ENCODE measurements around the gene GLI3.

GLI3 gene

DNA sequence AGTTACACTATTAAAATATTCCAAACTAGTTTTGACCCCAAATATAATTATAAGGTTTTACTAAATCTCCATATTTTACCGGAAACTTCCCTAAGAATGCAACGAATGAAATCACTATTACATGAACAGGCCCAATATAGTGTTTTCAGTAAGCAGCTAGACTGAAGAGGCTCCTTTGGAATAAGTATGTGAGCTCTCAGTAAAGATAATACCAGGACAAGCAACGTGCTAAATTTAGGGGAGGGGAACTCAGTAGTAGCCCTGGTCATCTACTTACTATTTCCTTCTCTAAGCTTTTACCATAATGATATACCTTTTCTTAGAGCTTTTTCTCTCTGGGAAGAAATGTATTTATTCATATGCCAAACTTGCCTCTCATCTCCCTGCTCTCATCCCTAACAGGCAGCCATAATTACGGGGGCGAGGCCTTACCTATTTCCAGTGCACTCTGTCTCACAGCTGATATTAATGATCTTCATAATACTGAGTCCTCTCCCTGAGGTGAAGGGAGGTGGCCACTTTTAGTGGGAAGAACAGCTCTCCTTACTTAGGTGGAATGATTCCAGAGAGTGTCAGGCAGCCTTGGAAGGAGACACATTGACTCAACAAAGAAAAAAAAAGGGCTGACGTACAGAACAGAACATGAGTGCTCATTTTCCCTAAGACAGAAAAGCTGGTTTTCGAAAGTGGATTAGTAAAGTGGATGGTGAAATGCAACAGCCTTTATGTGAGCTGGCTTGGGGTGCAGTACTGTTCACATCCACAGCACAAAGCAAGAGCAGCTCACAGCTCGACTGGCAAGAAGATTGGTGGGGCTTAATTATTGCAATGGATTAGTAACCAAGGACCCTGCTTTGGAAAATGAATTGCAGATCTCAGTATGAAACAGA is 165.4 kb downstream of the GLI3 start:
- no peak for DNase-seq

DNA sequence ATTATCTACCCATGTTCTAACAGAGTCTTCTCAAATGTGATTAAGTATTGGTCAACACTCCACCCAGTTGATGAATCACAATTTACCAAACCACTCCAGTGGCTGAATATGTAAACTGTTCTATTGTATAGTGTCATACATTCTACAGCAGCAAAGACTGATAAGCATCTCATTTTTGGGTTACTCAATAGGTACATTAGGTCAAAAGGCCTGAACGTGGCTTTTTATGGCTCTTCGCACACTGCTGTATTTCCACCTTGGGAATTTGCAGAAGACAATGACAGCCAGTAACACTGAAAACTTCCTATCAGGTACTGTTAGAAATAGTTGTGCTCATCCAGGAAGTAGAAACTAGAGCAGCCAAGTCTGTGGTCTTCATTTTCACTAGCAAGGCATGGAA is 166.9 kb downstream of the GLI3 start:
- no peak for DNase-seq

DNA sequence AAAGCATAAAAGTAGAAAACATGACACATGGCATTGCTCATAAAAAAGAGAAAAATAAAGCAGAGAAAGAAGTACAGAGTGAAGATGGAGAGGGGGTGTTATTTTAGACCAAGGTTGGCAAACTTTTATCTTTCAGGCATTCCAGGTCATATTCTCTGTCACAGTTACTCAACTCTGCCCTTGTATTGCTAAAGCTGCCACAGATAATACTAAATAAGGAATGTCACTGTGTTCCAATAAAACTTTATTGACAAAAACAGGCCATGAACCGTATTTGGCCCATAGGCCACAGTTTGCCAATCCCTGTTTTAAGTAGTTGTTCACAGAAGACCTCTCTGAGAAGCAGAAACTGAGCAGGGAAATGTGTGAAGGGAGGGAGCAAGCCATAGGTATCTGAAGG is 167.4 kb downstream of the GLI3 start:
- DNase-seq: no peak

DNA sequence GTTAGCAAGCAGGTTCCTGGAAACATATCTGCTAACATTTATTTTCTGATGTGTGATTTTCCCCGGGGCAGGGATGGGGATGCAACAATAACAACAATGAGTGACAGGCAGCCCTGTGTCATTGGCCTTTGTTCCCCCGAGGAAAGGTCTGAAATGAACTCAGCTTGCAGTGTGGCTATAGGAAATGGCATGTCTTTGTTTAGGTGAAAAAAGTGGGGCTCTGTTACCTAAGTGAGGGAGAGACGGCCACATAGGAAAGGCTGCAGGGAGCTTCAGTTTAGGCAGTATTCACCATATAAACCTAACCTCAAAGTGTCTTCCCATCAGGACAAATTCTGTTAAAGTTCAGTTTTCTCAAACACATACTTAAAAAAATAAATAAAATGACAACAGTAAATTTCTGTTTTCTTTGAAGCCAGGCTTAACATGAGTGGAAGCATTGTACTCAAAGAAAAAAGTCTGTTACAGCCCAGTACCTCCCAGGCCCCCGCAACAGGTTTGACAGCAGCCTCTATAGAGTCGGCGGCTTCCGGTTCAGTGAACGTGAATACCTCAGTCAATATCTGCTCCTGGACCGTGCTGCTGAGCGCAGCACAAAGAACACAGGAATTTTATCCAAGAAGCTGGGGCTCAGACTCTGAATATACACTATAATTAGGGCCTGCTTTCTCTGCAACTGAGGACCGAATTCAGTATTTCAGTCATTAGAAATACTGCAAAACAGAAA is 168.3 kb downstream of the GLI3 start:
- no peak for DNase-seq

DNA sequence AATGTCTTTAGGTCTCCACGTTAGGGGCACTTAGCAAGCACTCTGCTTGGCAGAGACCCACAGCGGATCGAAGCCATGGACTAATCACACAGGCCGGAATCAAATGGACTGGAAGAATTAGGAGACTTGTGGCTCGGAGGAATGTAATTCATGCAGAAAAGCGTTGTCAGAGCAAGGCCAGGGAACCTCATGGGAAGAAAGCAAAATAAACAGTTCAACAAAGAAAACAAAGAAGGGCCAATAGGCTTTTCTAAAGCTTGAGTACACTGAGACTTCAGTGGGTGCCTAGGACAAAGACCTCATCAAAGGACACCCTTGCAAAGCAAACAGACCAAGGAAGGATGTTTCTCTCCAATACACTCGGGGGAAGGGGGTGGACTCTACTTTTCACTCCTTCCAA is 171.1 kb downstream of the GLI3 start:
- no peak for DNase-seq

DNA sequence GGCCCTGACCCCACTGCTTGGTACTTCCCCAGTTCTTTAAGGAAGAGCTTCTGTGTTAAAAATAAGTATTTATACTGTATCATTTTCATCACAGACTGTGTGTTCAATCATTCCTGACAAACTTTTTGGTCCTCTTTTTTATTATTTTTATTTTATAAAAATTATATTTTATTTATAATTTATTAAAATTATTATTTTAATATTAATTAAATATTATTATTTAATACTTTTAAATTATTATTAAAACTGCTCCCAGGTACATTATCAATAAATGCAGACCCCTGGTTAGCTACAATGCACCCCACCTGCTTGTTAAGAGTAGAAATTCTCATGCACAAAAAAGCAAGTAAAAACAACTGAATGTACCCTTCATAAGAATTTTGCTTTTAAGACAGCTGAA is 172.0 kb downstream of the GLI3 start:
- DNase-seq: no peak

DNA sequence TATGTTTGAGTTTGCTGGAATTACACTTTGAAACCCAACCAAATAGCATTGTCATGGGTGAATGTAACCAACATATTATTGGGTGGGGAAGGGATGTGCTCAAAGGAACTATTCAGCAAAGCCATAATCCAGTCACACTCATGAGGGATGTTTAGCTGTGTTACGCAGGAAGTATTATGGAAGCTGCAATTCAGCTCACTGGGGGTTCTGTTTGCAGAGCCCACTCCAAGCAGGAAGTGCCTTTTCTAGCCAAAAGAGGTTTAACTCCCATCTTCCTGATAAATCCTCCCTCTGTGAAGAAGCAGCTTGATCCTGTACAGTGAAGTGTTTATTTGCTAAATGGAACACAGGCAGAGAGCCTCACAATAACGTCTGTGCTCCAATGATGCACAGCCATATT is 172.5 kb downstream of the GLI3 start:
- no peak for DNase-seq

DNA sequence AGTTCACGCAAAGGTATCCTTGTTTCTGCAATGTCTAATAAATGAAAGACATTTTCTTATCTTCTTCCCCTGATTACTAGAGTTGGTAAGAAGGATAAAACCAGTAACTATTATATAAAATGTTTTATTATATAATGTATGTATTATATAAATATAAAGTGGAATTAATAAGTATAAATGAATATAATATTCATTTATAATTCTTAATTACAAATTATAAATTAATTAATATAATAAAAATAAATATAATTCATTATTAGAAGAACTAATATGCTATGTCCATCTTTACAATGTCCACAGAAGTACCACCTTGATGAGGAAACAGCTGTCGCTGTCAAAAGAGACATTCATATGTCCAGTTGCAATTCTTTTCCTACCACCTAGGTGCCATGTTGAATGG is 177.7 kb downstream of the GLI3 start:
- no peak for DNase-seq

DNA sequence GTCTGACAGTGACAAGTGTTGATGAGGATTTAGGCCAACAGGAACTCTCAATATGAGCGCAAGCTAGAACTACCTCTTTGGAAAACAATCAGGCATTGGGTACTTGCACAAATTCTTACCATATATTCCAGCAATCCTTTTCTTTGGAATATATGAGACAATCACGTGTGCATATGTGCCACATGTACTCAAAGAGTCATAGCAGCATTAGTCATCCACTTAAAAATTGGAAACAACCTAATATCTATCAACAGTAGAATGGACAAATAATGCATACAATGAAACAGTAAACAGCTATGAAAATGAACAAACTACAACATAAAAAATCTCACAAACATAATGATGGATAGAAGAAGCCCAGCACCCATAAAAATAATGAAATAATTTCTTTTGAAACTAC is 179.7 kb downstream of the GLI3 start:
- DNase-seq: no peak

DNA sequence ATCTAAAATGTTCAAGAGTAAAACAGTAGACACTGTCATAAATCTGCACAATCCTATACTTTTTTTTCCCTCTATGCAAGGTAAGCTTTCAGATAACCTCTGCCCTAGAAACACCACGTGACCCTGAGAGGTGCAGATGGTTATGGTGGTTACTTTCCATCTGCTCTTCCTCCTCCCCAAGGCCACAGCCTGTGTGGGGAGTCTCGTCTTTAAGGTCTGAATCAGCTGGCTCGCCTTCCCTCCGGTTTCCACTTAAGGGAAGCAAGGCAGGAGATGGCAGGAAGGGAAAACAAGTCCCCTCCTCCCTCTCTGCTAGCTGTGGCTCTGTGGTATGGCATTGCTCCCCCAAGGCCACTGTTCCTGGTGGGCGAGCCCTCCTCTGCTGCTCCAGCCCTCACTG is 181.8 kb downstream of the GLI3 start:
- no peak for DNase-seq

DNA sequence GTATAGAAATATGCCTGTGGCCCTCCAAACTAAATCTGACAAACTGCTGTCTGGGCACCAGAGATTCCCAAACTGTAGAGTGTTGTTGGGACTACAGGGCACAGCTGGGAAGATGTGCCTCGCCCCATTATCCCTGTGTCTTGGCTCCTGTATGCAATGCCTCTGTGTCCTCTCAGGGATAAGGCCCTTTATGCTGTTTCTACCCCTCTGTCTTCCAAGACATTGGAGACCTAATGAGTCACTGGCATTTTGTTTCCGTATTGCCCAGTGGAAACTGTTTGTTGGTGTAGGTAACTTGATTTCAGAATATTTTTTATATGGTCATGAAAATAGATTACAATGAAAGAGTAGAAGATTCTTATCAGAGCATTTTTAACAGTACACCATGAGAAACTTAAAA is 183.2 kb downstream of the GLI3 start:
- DNase-seq: no peak

DNA sequence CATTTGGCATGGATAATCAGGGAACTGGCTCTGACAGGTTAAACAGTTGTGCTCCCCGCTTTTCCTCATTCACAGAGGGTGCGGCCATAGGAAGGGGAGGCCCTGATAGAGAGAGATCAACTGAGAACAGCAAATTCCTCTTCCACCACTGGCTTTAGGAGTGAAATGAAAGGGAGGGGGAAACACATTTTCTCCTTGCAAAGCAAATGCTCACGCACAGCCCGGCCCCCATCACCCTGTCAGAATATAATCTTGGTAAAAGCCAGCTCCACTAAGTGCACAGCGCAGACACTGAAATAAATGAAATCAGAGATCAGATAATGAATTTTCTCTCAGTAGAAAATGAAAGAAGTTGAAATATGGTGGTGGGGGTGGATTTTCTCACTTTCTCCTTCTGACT is 187.2 kb downstream of the GLI3 start:
- no peak for DNase-seq

DNA sequence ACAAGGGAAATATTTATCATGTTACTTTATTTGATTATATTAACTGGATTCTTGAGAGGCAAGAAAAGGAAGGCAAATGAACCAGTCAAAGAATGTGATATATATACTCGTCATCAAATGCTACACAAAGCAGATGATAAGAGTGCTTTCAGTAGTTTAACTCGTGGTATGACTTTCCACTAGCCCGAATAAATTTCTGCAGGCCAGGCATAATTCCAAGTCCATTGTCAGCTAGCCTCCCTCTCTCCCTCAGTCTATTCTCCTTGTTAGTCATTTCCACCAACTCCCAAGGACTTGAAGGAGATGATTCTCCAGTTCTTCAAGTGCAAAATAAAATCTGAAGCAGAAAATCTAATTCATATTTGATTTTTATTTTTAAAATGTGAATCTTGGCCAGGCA is 190.5 kb downstream of the GLI3 start:
- no peak for DNase-seq

DNA sequence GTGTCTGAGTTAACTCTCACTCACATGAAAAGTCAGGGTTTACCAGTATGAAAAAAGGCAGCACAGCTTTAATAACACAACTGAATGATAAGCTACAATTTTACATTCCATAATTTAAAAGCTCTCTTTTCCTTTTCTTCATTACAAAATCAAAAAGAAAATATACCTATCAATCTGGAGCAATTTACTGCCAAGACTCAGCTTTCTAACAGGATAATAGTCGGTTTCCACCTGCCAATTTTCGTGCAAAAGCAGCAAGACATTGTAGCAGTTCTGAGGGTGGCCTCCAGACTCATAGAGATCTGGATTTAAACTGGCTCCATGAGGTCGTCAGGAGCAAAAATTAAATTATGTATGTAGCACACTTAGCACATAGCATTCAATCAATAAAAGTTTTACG is 191.0 kb downstream of the GLI3 start:
- no peak for DNase-seq

DNA sequence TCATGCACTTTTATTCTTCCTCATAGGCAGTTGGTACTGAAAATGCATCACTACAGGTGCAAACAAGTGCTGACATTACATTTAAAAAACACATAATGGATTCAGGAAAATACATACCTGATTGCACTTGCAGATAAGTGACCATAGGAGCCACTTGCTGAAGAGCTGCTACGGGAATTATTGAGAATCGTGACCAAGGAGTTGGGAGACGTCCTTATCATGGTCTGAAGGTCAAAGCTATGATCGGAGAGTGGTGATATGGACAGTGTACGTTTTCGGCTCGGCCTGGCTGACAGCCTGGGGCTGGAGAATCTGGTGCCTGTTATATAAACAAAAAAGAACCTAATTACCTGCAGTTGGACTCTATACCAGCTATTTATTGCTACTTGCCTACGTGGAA is 197.1 kb downstream of the GLI3 start:
- DNase-seq: no peak

DNA sequence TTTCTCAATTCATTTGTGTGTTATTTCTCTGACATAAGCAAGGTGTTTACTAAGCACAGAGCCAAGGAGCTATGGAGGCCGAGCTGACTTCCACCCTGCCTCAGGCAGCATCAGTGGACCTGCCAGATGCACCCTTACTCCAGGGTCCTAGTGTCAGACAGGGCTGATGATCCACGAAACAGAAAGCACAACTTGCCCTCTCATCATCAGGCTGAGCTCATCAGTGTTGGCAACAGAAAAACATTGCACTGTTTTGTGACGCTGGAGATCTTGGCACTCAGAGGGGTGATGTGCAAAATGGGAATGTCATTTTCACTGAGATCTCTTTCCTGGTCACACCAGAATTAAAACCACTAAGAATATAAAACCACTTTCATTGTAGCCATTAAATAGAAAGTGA is 201.8 kb downstream of the GLI3 start:
- DNase-seq: no peak

DNA sequence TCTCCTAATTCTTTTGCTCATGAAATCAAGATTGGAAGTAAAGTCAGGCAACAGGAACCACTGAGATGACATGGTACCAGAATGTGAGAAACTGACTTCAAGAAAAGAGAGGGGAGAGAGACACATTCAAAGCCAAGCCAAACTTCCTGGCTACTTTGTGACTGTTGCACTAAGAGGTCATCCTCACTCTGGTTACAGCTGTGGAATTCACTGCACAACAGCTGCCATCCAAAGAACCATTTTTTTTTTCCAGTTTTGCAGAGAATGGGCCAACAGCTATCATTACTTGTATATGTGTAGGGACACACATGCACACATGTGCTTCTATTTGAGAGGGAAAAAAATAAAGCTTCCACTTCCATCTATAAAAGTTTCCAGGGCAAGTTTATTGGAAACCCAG is 203.5 kb downstream of the GLI3 start:
- no peak for DNase-seq

DNA sequence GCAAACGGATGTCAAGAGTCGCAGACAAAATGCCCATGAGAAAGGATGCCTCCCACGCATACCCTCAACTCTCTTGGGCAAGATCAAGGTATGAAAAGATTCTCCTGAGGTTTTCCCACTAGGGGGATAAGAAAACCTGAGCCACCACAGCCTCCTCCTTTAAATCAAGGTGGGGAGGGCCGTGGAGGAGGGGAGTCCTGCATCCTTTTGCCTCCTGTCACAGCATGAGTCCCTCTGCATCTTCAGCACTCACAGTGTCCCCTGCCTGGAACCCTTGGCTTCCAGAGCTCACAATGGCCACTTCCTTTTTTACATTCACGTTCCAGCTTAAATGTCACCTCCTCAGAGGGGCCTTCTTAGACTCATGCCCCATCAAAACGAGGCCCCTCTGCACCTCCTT is 207.6 kb downstream of the GLI3 start:
- DNase-seq: no peak

DNA sequence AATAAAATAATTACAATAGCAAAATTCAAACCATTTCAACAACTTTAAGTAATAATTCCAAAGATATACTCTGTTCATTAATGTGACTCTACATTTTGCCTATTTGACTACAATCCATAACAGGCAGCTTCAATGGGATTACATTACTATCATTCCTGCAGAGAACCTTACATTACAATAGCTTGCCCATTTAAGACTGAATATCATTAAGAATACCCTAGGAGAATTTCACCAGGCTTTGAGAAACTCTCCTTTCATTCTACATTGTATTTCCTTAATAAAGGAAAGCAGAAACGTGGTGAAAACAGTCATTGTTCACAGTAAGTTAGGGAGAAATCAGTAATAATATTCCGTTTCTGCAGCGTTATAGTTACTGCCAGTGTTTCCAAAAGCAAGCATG is 209.5 kb downstream of the GLI3 start:
- no peak for DNase-seq

DNA sequence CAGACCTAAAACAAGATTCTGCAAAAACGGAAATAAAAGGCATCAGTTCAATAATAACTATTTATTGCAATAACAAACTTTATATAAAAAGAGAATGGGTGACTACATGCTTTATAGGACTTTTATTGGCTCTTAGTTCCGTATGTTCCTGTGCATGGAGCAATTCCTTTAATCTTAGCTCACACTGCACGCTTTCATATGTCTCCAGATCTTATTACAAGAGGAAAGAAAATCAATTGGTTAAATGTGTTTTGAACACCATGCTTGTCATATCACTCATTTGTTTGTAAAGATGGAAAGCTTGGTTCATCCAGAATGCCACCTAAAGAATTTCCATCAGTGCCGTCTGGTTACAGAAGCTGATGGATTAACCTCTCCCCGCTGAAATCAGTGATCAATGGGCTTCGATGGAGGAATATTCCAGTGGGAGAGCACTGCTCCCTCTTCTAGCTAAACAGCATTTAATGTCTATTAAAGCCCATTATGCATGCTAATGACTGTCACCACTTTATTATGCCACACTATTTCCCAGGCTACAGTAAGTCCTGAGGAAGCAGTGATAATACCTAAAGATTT is 210.3 kb downstream of the GLI3 start:
- no peak for DNase-seq

DNA sequence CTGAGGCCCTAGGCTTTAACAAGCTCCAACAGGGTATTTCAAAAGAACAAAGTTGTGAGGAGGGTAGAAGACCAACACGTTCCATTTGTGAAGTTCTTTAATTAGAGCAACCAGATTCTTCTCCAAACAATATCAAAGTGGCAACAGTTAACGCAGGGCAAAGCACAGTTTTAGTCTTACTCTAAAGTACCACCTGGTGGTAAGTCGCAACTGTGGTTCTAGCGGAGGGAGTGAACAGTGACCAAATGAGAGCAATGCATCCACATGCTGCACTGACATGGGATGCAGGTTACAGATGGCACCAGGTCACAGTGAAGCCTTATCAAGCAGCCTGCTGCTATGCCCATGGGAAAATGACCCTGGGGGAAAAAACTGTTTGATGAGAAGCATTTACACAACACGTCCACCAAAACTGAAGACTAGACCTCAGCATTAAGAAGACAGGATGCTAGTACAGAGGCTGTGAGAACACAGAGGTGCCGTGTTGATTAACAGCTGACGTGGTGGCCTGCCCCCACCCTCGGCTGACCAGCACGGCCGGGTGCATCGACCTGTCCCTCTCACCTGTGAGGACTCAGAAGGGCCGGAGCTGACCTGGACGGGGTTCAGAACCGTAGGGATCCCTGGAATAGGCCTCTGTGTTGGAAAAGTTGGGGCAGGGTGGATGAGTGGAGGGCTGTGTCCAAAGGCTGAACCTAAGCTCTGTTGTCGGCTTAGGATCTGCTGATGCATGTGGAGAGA is 211.2 kb downstream of the GLI3 start:
- no peak for DNase-seq

DNA sequence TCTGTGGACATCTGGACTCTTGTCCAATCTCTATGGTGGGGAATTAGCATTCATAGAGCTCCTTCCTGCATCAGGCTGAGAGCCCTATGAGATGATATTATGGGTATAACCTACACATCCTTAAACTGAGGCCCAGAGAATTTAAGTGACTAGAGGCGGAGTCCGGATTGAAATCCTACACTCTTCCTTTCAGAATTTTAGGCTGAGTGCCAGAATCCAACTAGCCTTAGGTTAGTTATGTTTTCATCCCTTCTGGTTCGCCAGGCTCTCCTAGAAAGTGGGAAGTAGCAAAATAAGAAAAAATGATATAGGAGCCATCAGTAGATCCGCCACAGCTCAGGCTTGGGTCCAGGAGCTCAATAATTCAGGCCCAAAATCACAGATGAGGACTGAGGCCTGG is 212.5 kb downstream of the GLI3 start:
- no peak for DNase-seq

DNA sequence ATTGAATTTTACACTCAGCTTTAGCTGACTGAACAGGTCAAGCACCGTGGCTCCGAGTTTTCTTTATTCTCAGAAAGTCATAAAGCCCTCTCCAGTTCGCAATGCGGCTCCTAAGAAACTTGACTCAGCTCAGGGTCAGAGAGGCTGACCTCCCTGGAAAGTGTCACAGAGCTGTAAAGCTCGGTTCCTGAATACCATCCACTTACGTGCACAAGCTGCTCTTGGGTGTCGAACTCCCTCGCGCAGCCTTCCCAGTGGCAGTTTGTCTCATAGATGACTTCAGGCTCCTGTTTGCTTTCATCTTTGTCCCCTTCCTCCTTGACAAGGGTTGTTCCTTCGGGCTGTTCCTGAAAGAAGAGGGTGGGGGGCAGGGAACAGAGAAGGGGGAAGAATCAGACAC is 213.7 kb downstream of the GLI3 start:
- DNase-seq: no peak

DNA sequence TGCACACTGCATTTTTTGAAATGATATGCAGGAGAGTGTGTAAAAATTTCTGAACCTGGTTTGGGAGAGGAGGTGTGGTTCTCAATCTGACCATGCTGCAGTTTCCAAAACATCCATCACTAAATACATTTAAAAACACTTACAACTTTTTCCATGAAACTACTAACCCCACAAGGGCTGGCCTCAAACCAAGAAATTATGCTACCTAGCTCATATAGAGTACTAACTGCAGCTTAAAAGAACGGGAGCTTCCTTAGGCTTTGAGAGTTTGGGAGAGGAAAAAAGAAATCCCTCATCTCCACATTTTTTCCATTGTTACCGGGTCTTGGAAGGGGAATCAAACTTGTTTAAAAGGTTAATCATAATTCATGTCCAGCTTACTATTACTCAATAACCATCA is 214.2 kb downstream of the GLI3 start:
- DNase-seq: no peak
